Esophagus squamous epithelium (tissue), 4 donors: Measurements from ENCODE around the gene TRIM9.

ENCODE experiments used
- POLR2A ChIP-seq, 4 donors: fragments of 450-650 bp; IDR thresholded peaks; one replicate each; pipeline ENCODE4 v1.6.1; 2017; ENCODE audit warnings: antibody characterized with exemption in 4 of 4, mild to moderate bottlenecking in 4 of 4, moderate library complexity in 3 of 4
- TF ChIP-seq, protein P1 (sequence below), 6 experiments: fragments of 450-650 bp in 4 of 6; fragments of 200-600 bp in 2 of 6; sonication (generic) in 2 of 6; IDR thresholded peaks; one replicate each; pipeline ENCODE4 v1.5.1; 2016 to 2019; ENCODE audit warnings: antibody characterized with exemption in 6 of 6, mild to moderate bottlenecking in 4 of 6, moderate library complexity in 4 of 6

DNA sequence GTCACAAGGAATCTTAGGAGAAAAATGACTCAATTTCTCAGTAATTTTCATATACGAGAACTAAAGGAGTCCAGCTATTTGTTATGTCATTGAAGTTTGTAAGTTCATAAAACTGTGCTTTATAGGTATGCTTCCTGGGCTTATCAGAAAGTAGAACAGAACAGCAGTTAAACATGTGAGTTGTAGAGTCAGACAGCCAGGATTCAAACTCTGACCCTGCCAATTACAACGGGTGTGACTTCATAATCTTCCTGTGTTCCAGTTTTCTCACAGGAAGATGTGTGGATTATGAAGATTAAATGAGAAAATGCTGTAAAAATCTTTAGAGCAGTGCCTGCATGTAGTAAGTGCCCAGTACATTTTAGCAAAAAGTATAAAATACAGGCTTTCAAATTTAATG lies 8.9 kb downstream of the TRIM9 start:
- TF ChIP-seq, protein P1, sequence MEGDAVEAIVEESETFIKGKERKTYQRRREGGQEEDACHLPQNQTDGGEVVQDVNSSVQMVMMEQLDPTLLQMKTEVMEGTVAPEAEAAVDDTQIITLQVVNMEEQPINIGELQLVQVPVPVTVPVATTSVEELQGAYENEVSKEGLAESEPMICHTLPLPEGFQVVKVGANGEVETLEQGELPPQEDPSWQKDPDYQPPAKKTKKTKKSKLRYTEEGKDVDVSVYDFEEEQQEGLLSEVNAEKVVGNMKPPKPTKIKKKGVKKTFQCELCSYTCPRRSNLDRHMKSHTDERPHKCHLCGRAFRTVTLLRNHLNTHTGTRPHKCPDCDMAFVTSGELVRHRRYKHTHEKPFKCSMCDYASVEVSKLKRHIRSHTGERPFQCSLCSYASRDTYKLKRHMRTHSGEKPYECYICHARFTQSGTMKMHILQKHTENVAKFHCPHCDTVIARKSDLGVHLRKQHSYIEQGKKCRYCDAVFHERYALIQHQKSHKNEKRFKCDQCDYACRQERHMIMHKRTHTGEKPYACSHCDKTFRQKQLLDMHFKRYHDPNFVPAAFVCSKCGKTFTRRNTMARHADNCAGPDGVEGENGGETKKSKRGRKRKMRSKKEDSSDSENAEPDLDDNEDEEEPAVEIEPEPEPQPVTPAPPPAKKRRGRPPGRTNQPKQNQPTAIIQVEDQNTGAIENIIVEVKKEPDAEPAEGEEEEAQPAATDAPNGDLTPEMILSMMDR (IDR thresholded peaks at IDR 0.05): no peak
- TF ChIP-seq POLR2A (IDR thresholded peaks at IDR 0.05): no peak
